Measurements from ENCODE around the gene SH2D1A. TPM values are rescaled to one million over a fixed set of nuclear protein-coding genes. Genes with fewer than 3 reads are reported as not detected.

Gene SH2D1A
- polyA plus RNA-seq, 1 donor (not counting 4 experiments of a cell fraction or from before 2014, with no cell fraction given) = 0.04 TPM

DNA sequence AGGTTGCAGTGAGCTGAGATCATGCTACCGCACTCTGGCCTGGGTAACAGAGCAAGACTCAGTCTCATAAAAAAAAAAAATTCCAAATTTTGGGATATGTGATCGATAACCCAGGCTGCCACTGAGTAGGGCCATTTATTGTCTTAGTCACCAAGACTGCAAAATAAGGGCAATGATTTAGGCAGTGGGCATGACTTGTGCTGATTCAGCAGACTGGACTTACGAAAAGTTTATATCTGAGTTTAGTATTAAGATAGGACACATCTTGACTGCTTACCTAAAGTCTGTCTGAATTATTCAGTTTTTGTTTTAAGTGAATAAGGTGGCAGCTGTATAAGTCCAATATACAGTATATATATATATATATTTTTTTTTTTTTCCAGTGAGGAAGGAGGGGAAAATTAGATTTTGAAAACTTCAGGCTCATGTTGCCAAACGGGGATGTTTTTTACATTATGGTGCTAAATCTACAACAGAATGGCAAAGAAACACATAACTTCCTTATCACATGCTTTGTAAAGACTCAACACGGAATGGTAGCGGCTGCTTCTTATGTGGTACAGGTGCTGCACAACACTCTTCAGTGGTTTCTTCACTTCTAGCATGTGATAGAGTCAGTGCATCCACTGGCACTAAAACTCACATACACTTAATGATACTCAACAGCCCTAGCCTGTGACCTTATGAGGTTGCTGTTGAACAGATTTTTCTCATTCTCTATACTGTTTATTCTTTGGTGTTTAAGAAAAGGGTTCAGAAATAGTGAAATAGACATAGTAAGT is 7.4 kb upstream of the SH2D1A start:
- Histone ChIP-seq H3K4me1 (ENCODE audit: control insufficient read depth, extremely low read depth, insufficient read depth, low read length) (no peaks in the 10 kb centered on the region), H4K20me1 (ENCODE audit: control insufficient read depth, extremely low read depth, insufficient read depth, low read length) (no peaks in the 10 kb centered on the region), H3K4me2 (ENCODE audit: control insufficient read depth, extremely low read depth, insufficient read depth, low read depth, low read length) (no peak overlapping the region), H3K27me3 (ENCODE audit: control insufficient read depth, extremely low read depth, insufficient read depth, low read length) (no peaks in the 10 kb centered on the region), H3K4me3 (ENCODE audit: control insufficient read depth in 2 of 3, extremely low read depth in 1 of 3, insufficient read depth in 2 of 3, low read depth in 1 of 3, low read length in 3 of 3) (no peak overlapping the region), H3K79me2 (ENCODE audit: control insufficient read depth, insufficient read depth, low read length) (no peaks in the 10 kb centered on the region), H3K27ac (ENCODE audit: control insufficient read depth, insufficient read depth, low read length) (no peak overlapping the region), H2AFZ (ENCODE audit: control insufficient read depth, low read length) (no peak overlapping the region), H3K9ac (ENCODE audit: control insufficient read depth, extremely low read depth, insufficient read depth, low read length) (no peak overlapping the region), H3K9me1 (ENCODE audit: control insufficient read depth, extremely low read depth, insufficient read depth, low read length) (no peaks in the 10 kb centered on the region), H3K36me3 (ENCODE audit: control insufficient read depth in 2 of 2, extremely low read depth in 1 of 2, insufficient read depth in 2 of 2, low read length in 2 of 2) (no peaks in the 10 kb centered on the region), H3K9me3 (ENCODE audit: control insufficient read depth, low read depth, low read length) (no peaks in the 10 kb centered on the region)
- dilution Hi-C loops (cut with MboI; ENCODE audit: extremely low pct_ligation_motif_present, low sequenced_read_pairs) = no loop called here
- TF ChIP-seq EZH2 (IDR thresholded peaks at IDR 0.05; ENCODE audit: low read length) = no peak
- TF ChIP-seq, protein P1, sequence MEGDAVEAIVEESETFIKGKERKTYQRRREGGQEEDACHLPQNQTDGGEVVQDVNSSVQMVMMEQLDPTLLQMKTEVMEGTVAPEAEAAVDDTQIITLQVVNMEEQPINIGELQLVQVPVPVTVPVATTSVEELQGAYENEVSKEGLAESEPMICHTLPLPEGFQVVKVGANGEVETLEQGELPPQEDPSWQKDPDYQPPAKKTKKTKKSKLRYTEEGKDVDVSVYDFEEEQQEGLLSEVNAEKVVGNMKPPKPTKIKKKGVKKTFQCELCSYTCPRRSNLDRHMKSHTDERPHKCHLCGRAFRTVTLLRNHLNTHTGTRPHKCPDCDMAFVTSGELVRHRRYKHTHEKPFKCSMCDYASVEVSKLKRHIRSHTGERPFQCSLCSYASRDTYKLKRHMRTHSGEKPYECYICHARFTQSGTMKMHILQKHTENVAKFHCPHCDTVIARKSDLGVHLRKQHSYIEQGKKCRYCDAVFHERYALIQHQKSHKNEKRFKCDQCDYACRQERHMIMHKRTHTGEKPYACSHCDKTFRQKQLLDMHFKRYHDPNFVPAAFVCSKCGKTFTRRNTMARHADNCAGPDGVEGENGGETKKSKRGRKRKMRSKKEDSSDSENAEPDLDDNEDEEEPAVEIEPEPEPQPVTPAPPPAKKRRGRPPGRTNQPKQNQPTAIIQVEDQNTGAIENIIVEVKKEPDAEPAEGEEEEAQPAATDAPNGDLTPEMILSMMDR (optimal IDR thresholded peaks at IDR 0.05 in 1 of 3, IDR thresholded peaks at IDR 0.05 in 1 of 3, conservative IDR thresholded peaks at IDR 0.05 in 1 of 3; ENCODE audit: extremely low read depth in 1 of 3, insufficient read depth in 2 of 3, low read length in 3 of 3) = no peak
- no peak for DNase-seq (ENCODE audit: low read depth, low spot score)
- FAIRE-seq = no peak

DNA sequence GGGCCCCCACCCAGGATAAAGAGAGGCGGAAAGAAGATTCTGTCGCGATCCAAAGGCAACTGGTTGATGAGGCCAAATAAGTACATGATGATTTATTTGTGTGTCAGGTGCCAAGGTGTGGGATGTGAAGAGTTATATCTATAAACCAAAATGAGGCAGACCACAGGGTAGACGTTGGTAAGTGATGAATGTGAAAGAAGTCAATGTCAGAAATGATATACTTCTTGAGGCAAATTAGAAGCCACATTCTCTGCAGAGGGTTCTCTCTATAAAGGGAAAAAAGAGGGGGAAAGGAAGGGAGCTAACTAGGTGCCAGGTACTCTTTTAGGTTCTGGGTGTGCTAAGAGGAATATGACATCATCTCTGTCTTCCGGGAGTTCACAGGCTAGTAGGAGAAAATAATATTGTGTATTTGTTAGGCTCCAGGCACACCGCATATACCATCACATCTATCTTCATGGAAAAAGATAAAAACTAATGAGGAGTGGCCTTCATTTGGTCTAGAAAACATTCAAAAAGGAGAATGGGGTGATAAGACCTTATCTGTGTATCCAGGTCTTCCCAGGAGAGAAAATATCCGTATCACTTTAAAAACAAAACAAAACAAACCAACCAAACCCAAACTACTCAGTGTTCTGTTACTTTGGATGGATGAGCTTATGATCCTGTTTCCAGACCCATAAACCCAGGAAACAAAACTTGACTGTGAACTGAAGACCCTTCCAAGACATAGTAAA is 4.8 kb upstream of the SH2D1A start:
- no peaks in the 10 kb centered on the region for H3K79me2 ChIP-seq (ENCODE audit: control insufficient read depth, insufficient read depth, low read length)
- FAIRE-seq (no peak), DNase-seq (ENCODE audit: low read depth, low spot score) (no peak)
- H3K27ac ChIP-seq (ENCODE audit: control insufficient read depth, insufficient read depth, low read length) = no peak overlapping the region
- TF ChIP-seq, protein P1 (optimal IDR thresholded peaks at IDR 0.05 in 1 of 3, IDR thresholded peaks at IDR 0.05 in 1 of 3, conservative IDR thresholded peaks at IDR 0.05 in 1 of 3; ENCODE audit: extremely low read depth in 1 of 3, insufficient read depth in 2 of 3, low read length in 3 of 3) = no peak
- no peaks in the 10 kb centered on the region for H3K27me3 ChIP-seq (ENCODE audit: control insufficient read depth, extremely low read depth, insufficient read depth, low read length)
- no peak overlapping the region for H3K4me3 ChIP-seq (ENCODE audit: control insufficient read depth in 2 of 3, extremely low read depth in 1 of 3, insufficient read depth in 2 of 3, low read depth in 1 of 3, low read length in 3 of 3)
- H2AFZ ChIP-seq (ENCODE audit: control insufficient read depth, low read length) = no peak overlapping the region
- no peaks in the 10 kb centered on the region for H4K20me1 ChIP-seq (ENCODE audit: control insufficient read depth, extremely low read depth, insufficient read depth, low read length)
- H3K9ac ChIP-seq (ENCODE audit: control insufficient read depth, extremely low read depth, insufficient read depth, low read length) = no peak overlapping the region
- H3K4me2 ChIP-seq (ENCODE audit: control insufficient read depth, extremely low read depth, insufficient read depth, low read depth, low read length) = no peak overlapping the region
- no peaks in the 10 kb centered on the region for H3K9me1 ChIP-seq (ENCODE audit: control insufficient read depth, extremely low read depth, insufficient read depth, low read length)
- dilution Hi-C loops (cut with MboI; ENCODE audit: extremely low pct_ligation_motif_present, low sequenced_read_pairs) = no loop called here
- no peaks in the 10 kb centered on the region for H3K9me3 ChIP-seq (ENCODE audit: control insufficient read depth, low read depth, low read length)
- no peaks in the 10 kb centered on the region for H3K36me3 ChIP-seq (ENCODE audit: control insufficient read depth in 2 of 2, extremely low read depth in 1 of 2, insufficient read depth in 2 of 2, low read length in 2 of 2)
- no peaks in the 10 kb centered on the region for H3K4me1 ChIP-seq (ENCODE audit: control insufficient read depth, extremely low read depth, insufficient read depth, low read length)
